ENCODE data around the gene EXOC1L. TPM values are rescaled to one million over a fixed set of nuclear protein-coding genes. Genes with fewer than 3 reads are reported as not detected.

Gene EXOC1L
- total RNA-seq, 1 experiment from 2014 or later: not detected

- Mint-ChIP-seq H3K27ac (ENCODE audit: low read depth, unreplicated experiment) (no peak overlapping the region), H3K36me3 (ENCODE audit: insufficient read depth, unreplicated experiment) (peaks cover 37% of the 10 kb centered on the region), H3K9me3 (ENCODE audit: unreplicated experiment) (no peaks in the 10 kb centered on the region), H3K4me1 (ENCODE audit: insufficient read depth, unreplicated experiment) (no peaks in the 10 kb centered on the region), H3K27me3 (ENCODE audit: insufficient read depth, unreplicated experiment) (no peaks in the 10 kb centered on the region), H3K4me3 (ENCODE audit: unreplicated experiment) (no peak overlapping the region)
- DNase-seq (ENCODE audit: unreplicated experiment): no peak
- ChIA-PET POLR2A (interaction anchor here (0.7 kb wide), 1 partner anchor 1016 kb away, joined by 4 read pairs; no protein-coding TSS in a partner anchor), CTCF (interaction anchor here (0.6 kb wide), 2 partner anchors 50 to 180 kb away, joined by 3 to 5 read pairs; no protein-coding TSS in a partner anchor)
- intact Hi-C loops (cut with micrococcal nuclease): no loop called here
- TF ChIP-seq CTCF (IDR thresholded peaks at IDR 0.05; ENCODE audit: unreplicated experiment): no peak
- no TSS peak for BruUV-seq (replicated peaks)
Observed at GRCh38 chr4:55880652-55881280, 61.2 kb downstream of the EXOC1L start.

GRCh38 chr4:55884093-55884850 is 64.7 kb downstream of the EXOC1L start:
- no peak for TF ChIP-seq CTCF (IDR thresholded peaks at IDR 0.05; ENCODE audit: unreplicated experiment)
- no peaks in the 10 kb centered on the region for H3K9me3 Mint-ChIP-seq (ENCODE audit: unreplicated experiment)
- no peak overlapping the region for H3K27ac Mint-ChIP-seq (ENCODE audit: low read depth, unreplicated experiment)
- POLR2A ChIA-PET: no interaction called here
- intact Hi-C loops (cut with micrococcal nuclease): no loop called here
- no peaks in the 10 kb centered on the region for H3K27me3 Mint-ChIP-seq (ENCODE audit: insufficient read depth, unreplicated experiment)
- peaks cover 28% of the 10 kb centered on the region for H3K36me3 Mint-ChIP-seq (ENCODE audit: insufficient read depth, unreplicated experiment)
- CTCF ChIA-PET: no interaction called here
- no peaks in the 10 kb centered on the region for H3K4me1 Mint-ChIP-seq (ENCODE audit: insufficient read depth, unreplicated experiment)
- DNase-seq (ENCODE audit: unreplicated experiment): no peak
- H3K4me3 Mint-ChIP-seq (ENCODE audit: unreplicated experiment): no peak overlapping the region
- BruUV-seq (replicated peaks): no TSS peak

- ChIA-PET POLR2A (no interaction called here), CTCF (no interaction called here)
- BruUV-seq (replicated peaks): no TSS peak
- TF ChIP-seq CTCF (IDR thresholded peaks at IDR 0.05; ENCODE audit: unreplicated experiment): no peak
- H3K9me3 Mint-ChIP-seq (ENCODE audit: unreplicated experiment): no peaks in the 10 kb centered on the region
- no peaks in the 10 kb centered on the region for H3K4me1 Mint-ChIP-seq (ENCODE audit: insufficient read depth, unreplicated experiment)
- H3K27me3 Mint-ChIP-seq (ENCODE audit: insufficient read depth, unreplicated experiment): no peaks in the 10 kb centered on the region
- no peak for DNase-seq (ENCODE audit: unreplicated experiment)
- H3K36me3 Mint-ChIP-seq (ENCODE audit: insufficient read depth, unreplicated experiment): peaks cover 33% of the 10 kb centered on the region
- intact Hi-C loops (cut with micrococcal nuclease): no loop called here
- no peak overlapping the region for H3K27ac Mint-ChIP-seq (ENCODE audit: low read depth, unreplicated experiment)
- no peak overlapping the region for H3K4me3 Mint-ChIP-seq (ENCODE audit: unreplicated experiment)
Observed at GRCh38 chr4:55884851-55885219, 65.2 kb downstream of the EXOC1L start.

Other genes starting within 250 kb of the EXOC1L start
- not detected in 2 replicates for gene PDCL2, start 227.5 kb upstream of the EXOC1L start, total RNA-seq (2022)
- 4.7 and 8.5 TPM in 2 replicates for gene NMU, start 183.5 kb upstream of the EXOC1L start, total RNA-seq (2022)
- 31.4 and 39.5 TPM in 2 replicates for gene EXOC1, start 33.9 kb downstream of the EXOC1L start, total RNA-seq (2022)
- gene CEP135, start 129.2 kb downstream of the EXOC1L start, total RNA-seq (2022): 12.4 and 14.0 TPM in 2 replicates

All from MCF 10A (cell line).